Small intestine (tissue), 7 donors: ENCODE measurements around the gene FGD5. TPM values are rescaled to one million over a fixed set of nuclear protein-coding genes. Genes with fewer than 3 reads are reported as not detected.

Source experiments
- DNase-seq, 2 donors: peaks; one replicate each; pipeline versions ENCODE4 v3.0.0 to v3.0.0-alpha.2; 2013
- FAIRE-seq: peaks from 2 replicates; lab custom pipeline; 2012; peaks lifted over from hg19 to GRCh38; lab: Jason Lieb, UNC
- H3K27ac ChIP-seq, 3 donors: one replicate each; pipeline ENCODE4 v1.5.1; 2013; ENCODE audit warnings: low read length in 2 of 3, mild to moderate bottlenecking in 2 of 3, control low read depth in 1 of 3, inconsistent platforms in 1 of 3, low read depth in 1 of 3, moderate library complexity in 1 of 3
- H3K27me3 ChIP-seq, 3 donors: one replicate each; pipeline ENCODE4 v1.6.1; 2013; ENCODE audit warnings: low read length in 3 of 3, inconsistent platforms in 1 of 3; ENCODE audit not compliant: control insufficient read depth in 3 of 3, insufficient read depth in 3 of 3
- H3K36me3 ChIP-seq, 3 donors: one replicate each; pipeline ENCODE4 v1.6.1; 2013; ENCODE audit warnings: low read length in 3 of 3, inconsistent platforms in 1 of 3, low read depth in 1 of 3, mild to moderate bottlenecking in 1 of 3, moderate library complexity in 1 of 3; ENCODE audit not compliant: control insufficient read depth in 3 of 3, insufficient read depth in 2 of 3
- H3K4me1 ChIP-seq, 3 donors: one replicate each; pipeline ENCODE4 v1.6.1; 2013; ENCODE audit warnings: low read length in 2 of 3, inconsistent platforms in 1 of 3, low read depth in 1 of 3, mild to moderate bottlenecking in 1 of 3, moderate library complexity in 1 of 3; ENCODE audit not compliant: control insufficient read depth in 3 of 3, insufficient read depth in 2 of 3
- H3K4me3 ChIP-seq, 3 donors: one replicate each; pipeline ENCODE4 v1.5.1; 2013; ENCODE audit warnings: low read length in 3 of 3, control low read depth in 1 of 3, inconsistent platforms in 1 of 3, low read depth in 1 of 3, mild to moderate bottlenecking in 1 of 3, moderate library complexity in 1 of 3
- H3K9me3 ChIP-seq, 2 donors: one replicate each; pipeline ENCODE4 v1.6.1; 2013; ENCODE audit warnings: low read depth in 1 of 2, low read length in 1 of 2; ENCODE audit not compliant: control insufficient read depth in 2 of 2, insufficient read depth in 1 of 2
- WGBS, 3 donors: extraction: QIAGEN DNeasy Blood & Tissue Kit; methylation state at CpG; one replicate each; pipeline ENCODE4 v1.1.7; 2013; 5-methylcytosine and 5-hydroxymethylcytosine counted together
- polyA plus RNA-seq, 4 donors: library from polyadenylated mRNA; stranded (reverse) in 3 of 4; unstranded in 1 of 4; fragments of 200-250 nt in 3 of 4; fragments of 120-200 nt in 1 of 4; gene quantifications; one replicate each; pipeline versions ENCODE4 v1.2.1 to v1.2.3, GENCODE V29; 2013
- donor health status: healthy with polysubstance abuse.
- donor health status: control.
- donor health status: control.
- donor health status: Bipolar disorder and iron deficiency.
- donor health status: healthy.

Gene FGD5
- polyA plus RNA-seq, 4 donors, result 3.1 to 16.1 (median 5.5) TPM

DNA sequence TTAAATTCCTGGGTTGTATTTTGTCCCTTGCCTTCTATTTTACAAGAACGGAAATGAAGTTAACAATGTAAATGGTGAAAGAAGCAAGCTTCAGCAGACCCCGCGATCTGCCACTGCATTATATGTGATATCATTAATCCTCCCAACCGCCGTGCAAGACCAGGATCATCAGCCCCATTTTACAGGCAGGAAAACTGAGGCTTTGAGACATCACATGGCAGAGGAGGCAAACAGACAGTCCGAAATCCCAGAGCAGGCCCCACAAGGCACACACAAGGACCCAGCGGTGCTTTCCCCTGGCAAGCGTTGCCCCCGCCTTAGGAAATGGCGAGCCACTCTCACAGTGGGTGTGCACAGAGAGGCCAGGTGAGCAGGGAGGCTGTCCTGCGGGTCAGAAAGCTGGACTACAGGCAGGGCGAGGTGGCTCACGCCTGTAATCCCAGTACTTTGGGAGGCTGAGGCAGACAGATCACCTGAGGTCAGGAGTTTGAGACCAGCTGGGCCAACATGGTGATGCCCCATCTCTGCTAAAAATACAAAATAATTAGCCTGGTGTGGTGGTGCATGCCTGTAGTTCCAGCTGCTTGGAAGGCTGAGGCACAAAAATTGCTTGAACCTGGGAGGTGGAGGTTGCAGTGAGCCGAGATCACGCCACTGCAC lies 16.2 kb downstream of the FGD5 start:
- Histone ChIP-seq H3K4me3 (no peak overlapping the region), H3K36me3 (no peaks in the 10 kb centered on the region), H3K27ac (no peak overlapping the region), H3K9me3 (no peaks in the 10 kb centered on the region), H3K4me1 (peaks cover 0 to 20% (median 2%) of the 10 kb centered on the region in 3 donors), H3K27me3 (peaks cover 0 to 3% (median 0%) of the 10 kb centered on the region in 3 donors)
- DNase-seq (no peak), FAIRE-seq (no peak)
- 88 to 93% (median 91%) methylated on average over 15 of the region's 15 CpGs for WGBS, 3 donors

DNA sequence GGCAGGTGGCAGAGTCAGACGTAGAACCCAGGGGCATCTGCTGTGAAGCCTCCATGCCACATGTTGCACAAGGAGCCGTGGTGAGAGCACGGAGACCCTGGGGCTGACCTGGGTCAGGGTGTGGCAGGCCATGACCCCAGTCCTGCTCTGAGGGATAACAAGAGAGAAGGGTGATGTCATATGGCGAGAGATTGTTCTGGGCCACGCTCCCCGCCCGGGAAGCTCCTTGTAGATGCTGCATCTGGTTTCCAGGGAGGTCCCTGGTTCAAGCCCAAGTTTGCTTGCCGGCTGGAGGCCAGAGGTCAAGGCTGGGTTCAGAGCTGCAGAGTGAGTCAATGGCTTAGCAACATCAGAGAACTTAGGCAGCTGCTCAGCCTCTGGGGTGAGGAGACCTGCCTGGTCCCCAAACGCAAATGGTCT lies 17.3 kb downstream of the FGD5 start:
- 56 to 69% (median 59%) methylated on average over 9 of the region's 9 CpGs for WGBS, 3 donors
- Histone ChIP-seq H3K36me3 (no peaks in the 10 kb centered on the region), H3K27ac (peak overlapping the region in 1 of 3 donors; percentile 34), H3K4me3 (no peak overlapping the region), H3K4me1 (peaks cover 0 to 20% (median 2%) of the 10 kb centered on the region in 3 donors), H3K27me3 (peaks cover 0 to 2% (median 0%) of the 10 kb centered on the region in 3 donors), H3K9me3 (no peaks in the 10 kb centered on the region)
- no peak for FAIRE-seq
- no peak for DNase-seq

DNA sequence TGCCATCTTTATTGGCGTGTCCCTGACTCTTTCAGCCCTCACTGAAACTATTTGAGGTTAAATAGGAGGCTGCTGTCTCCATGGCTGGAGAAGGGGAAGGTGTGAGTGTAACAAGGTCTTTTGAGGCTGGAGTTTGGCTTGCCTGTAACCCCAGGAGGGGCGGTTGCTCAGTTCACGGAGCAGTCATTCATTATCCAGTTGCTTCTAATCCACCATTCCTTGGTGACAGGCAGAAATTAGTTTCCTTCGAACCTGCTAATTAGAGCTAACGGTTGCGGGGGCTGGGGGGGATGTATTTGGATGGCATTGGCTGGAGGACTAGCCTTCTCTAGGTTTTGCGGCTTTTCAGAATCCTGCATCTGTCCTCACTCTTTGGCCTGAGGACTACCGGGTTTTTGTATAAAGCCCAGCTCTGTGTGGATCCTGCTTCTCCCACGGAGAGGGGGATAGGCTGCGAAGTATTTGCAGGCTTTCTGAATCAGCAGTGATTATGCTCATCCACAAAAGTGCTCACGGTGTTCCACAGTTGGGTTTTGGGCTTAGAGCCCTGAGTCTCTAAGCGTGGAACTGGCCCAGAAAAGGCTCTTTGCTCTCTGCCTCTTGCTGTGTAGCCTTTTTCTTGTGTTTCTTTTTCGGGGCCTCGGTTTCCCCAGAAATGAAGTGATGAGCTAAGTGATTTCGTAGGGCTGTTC lies 18.6 kb downstream of the FGD5 start:
- H3K4me1 ChIP-seq, result peaks cover 0 to 20% (median 2%) of the 10 kb centered on the region in 3 donors
- 70 to 91% (median 79%) methylated on average over 15 of the region's 15 CpGs for WGBS, 3 donors
- no peak for DNase-seq
- no peak for FAIRE-seq
- no peaks in the 10 kb centered on the region for H3K9me3 ChIP-seq
- no peak overlapping the region for H3K4me3 ChIP-seq
- H3K27ac ChIP-seq, result peak overlapping the region in 2 of 3 donors; percentile 20 to 55
- peaks cover 0 to 2% (median 0%) of the 10 kb centered on the region in 3 donors for H3K27me3 ChIP-seq
- H3K36me3 ChIP-seq, result no peaks in the 10 kb centered on the region

DNA sequence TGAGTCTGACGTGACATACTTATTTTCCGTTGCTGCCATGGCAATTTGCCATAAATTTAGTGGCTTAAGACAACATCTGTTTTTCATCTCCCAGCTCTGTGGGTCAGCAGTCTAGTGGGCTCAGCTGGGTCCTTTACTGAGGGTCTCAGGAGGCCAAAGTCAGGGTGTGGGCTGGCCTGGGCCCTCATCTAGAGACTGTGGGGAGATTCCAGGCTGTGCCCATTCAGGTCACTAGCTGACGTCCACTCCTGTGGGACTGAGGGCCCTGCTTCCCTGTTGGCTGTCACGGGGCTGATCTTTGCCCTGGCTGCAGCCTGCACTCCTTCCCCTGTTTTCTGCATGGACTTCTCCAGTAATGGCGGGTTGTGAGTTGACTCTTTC lies 19.1 kb downstream of the FGD5 start:
- WGBS, 3 donors, result 47 to 53% (median 51%) methylated on average over 5 of the region's 5 CpGs
- Histone ChIP-seq H3K4me3 (no peak overlapping the region), H3K4me1 (peaks cover 0 to 20% (median 2%) of the 10 kb centered on the region in 3 donors), H3K27me3 (peaks cover 0 to 2% (median 0%) of the 10 kb centered on the region in 3 donors), H3K27ac (peak overlapping the region in 2 of 3 donors; percentile 20 to 55), H3K36me3 (no peaks in the 10 kb centered on the region), H3K9me3 (no peaks in the 10 kb centered on the region)
- DNase-seq (peak in 1 of 2 donors; percentile 28), FAIRE-seq (no peak)

DNA sequence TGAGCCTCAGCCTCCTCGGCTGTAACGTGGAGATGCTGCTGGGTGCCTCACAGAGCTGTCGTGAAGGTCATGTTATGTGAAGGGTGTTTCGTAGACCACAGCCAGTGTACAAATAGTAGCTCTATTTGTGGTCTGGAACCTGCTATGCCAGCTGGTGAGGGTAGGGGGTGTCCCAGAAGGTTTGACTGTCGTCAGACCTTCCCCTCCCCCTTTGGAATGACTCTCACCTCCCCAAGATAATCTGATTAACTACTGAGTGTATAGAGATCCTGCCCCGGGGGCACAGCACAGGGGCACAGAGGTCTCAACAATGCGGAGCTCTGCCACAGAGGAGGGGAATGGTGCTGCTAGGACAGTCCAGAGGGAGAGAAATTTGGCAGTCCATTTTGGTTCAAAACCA lies 20.5 kb downstream of the FGD5 start:
- no peak overlapping the region for H3K4me3 ChIP-seq
- FAIRE-seq, result no peak
- H3K9me3 ChIP-seq, result no peaks in the 10 kb centered on the region
- 71 to 76% (median 74%) methylated on average over 7 of the region's 7 CpGs for WGBS, 3 donors
- DNase-seq, result no peak
- peak overlapping the region in 1 of 3 donors; percentile 12 for H3K27ac ChIP-seq
- H3K27me3 ChIP-seq, result no peaks in the 10 kb centered on the region
- peaks cover 0 to 2% (median 0%) of the 10 kb centered on the region in 3 donors for H3K36me3 ChIP-seq
- H3K4me1 ChIP-seq, result peaks cover 0 to 20% (median 2%) of the 10 kb centered on the region in 3 donors

DNA sequence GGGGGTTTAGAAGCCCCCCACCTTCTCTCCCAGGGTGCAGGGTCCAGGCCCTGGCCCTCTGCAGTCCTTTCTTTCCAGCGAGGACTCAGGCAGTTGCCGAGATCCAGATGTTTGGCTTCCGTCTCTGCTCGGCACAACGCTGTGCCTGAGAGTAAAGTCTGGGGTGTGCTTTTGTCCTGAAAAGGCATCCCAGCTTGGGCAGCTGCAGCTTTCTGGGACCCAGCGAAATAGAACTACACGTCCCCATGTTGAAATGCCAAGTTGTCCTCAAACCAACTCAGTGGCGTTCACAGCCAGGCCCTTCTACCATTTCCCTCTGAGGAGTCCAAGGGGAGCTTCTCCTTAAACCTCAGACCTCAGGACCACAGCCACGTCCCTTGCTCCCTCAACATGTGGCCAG lies 23.1 kb downstream of the FGD5 start:
- H3K27ac ChIP-seq, result peak overlapping the region in 1 of 3 donors; percentile 8
- DNase-seq, result no peak
- FAIRE-seq, result no peak
- peaks cover 0 to 20% (median 2%) of the 10 kb centered on the region in 3 donors for H3K4me1 ChIP-seq
- H3K27me3 ChIP-seq, result no peaks in the 10 kb centered on the region
- H3K4me3 ChIP-seq, result no peak overlapping the region
- 57 to 92% (median 72%) methylated on average over 9 of the region's 9 CpGs for WGBS, 3 donors
- no peaks in the 10 kb centered on the region for H3K9me3 ChIP-seq
- peaks cover 0 to 2% (median 0%) of the 10 kb centered on the region in 3 donors for H3K36me3 ChIP-seq

DNA sequence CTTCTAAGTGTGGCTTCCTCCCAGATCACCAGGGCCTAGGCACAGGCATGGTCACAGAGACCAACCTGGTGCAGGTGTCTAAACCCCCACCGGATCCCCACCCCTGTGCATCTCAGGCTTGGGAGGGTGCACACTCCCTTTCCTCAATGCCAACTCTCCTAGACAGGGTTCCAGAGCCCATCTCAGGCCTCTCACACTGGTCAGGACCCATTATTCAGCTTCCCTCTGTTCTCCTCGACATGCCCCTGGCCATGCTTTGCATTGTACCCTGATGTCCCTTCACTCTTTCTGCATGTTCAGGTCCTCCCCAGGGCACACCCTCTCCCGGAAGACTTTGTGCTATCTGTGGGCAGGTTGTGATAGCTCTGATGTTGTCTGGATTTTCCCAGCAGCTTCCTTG lies 23.5 kb downstream of the FGD5 start:
- FAIRE-seq, result no peak
- 64 to 80% (median 67%) methylated on average over 3 of the region's 3 CpGs for WGBS, 3 donors
- H3K27me3 ChIP-seq, result no peaks in the 10 kb centered on the region
- H3K9me3 ChIP-seq, result no peaks in the 10 kb centered on the region
- peaks cover 0 to 17% (median 0%) of the 10 kb centered on the region in 3 donors for H3K4me1 ChIP-seq
- DNase-seq, result peak in 1 of 2 donors; percentile 14
- no peak overlapping the region for H3K4me3 ChIP-seq
- H3K36me3 ChIP-seq, result peaks cover 0 to 2% (median 0%) of the 10 kb centered on the region in 3 donors
- H3K27ac ChIP-seq, result peak overlapping the region in 1 of 3 donors; percentile 8

DNA sequence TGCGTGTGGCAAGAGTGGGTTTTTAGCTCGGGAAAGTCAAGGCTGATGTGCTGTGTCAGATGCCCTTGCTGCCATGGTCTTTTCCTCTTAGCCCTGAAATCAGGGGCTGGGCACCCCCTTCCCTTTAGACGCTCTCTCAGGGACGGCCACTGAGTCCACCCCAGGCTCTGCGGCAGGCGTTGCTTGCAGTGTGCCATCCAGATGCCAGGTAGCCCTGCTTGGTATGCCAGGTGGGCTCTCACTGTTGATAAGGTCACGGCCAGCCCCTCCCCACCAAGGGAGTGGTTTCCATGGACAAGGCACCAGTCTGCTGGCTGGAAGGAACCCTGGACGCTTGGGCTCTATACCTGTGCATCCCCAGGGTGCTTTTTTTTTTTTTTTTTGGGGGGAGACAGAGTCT lies 24.6 kb downstream of the FGD5 start:
- DNase-seq (no peak), FAIRE-seq (no peak)
- Histone ChIP-seq H3K4me3 (no peak overlapping the region), H3K9me3 (no peaks in the 10 kb centered on the region), H3K27me3 (no peaks in the 10 kb centered on the region), H3K4me1 (peaks cover 0 to 19% (median 5%) of the 10 kb centered on the region in 3 donors), H3K36me3 (peaks cover 0 to 2% (median 0%) of the 10 kb centered on the region in 3 donors), H3K27ac (no peak overlapping the region)
- 84 to 90% (median 84%) methylated on average over 8 of the region's 8 CpGs for WGBS, 3 donors
